ENCODE measurements around the gene RAC3. TPM values are rescaled to one million over a fixed set of nuclear protein-coding genes. Genes with fewer than 3 reads are reported as not detected.

The RAC3 gene
- total RNA-seq, 6 experiments from 2014 or later: 4.3 to 8.5 (median 5.6) TPM

DNA sequence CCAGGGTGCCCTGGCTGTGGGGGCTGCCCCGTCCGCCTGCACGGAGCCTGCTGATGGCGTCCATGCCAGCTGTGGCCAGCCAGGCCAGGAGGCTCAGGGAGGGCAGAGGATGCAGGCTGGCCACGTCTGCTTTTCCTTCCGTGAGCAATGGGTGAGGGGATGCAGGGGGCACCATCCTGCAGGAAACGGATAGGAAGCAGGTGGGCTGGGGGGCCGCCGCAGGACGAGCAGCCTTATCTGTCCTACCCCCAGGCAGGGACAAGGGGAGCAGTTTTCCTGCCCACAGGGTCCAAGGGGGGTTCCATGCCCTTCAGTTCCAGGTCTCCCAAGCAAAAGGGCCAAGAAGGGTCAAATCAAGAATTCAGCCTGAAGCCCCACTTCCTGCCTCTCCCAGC, 27.4 kb downstream of the RAC3 start:
- Mint-ChIP-seq H3K4me3 (no peak overlapping the region), H3K27ac (no peak overlapping the region), H3K36me3 (ENCODE audit: low read depth) (peaks cover 4% of the 10 kb centered on the region; the same call in 1 of the 2 replicates), H3K4me1 (ENCODE audit: low read depth) (no peaks in the 10 kb centered on the region), H3K27me3 (ENCODE audit: insufficient read depth) (peaks cover 5% of the 10 kb centered on the region; the same call in 1 of the 2 replicates), H3K9me3 (no peaks in the 10 kb centered on the region)
- no peak for DNase-seq
- TF ChIP-seq CTCF (IDR thresholded peaks at IDR 0.05): no peak

GRCh38 chr17:82059272-82060000, 28.0 kb downstream of the RAC3 start:
- no peak for TF ChIP-seq CTCF (IDR thresholded peaks at IDR 0.05)
- H3K36me3 Mint-ChIP-seq (ENCODE audit: low read depth): peaks cover 4% of the 10 kb centered on the region; the same call in 1 of the 2 replicates
- H3K4me3 Mint-ChIP-seq: no peak overlapping the region
- no peaks in the 10 kb centered on the region for H3K9me3 Mint-ChIP-seq
- no peaks in the 10 kb centered on the region for H3K4me1 Mint-ChIP-seq (ENCODE audit: low read depth)
- no peak for DNase-seq
- H3K27me3 Mint-ChIP-seq (ENCODE audit: insufficient read depth): peaks cover 5% of the 10 kb centered on the region; the same call in 1 of the 2 replicates
- no peak overlapping the region for H3K27ac Mint-ChIP-seq

DNA sequence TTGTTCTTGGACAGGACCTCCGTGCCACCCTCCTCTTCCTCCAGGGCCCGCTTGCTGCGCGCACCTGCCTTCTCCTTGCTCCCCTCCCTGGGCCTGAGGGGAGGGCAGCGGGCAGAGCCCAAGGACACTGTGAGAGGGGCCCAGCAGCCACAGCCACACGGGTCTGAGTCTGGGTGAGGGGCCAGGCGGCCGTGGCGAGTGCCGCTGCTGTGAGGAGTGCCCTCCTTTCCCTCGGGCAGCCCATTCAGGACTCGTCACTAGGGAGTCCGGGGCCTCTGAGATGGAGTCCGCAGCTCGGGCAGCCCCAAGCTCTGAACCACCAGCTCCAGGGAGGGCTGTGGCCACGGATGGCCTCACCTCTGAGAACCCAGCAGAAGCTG, 28.5 kb downstream of the RAC3 start:
- no peak overlapping the region for H3K27ac Mint-ChIP-seq
- H3K36me3 Mint-ChIP-seq (ENCODE audit: low read depth): peaks cover 4% of the 10 kb centered on the region; the same call in 1 of the 2 replicates
- H3K27me3 Mint-ChIP-seq (ENCODE audit: insufficient read depth): peaks cover 5% of the 10 kb centered on the region; the same call in 1 of the 2 replicates
- H3K4me3 Mint-ChIP-seq: no peak overlapping the region
- no peaks in the 10 kb centered on the region for H3K9me3 Mint-ChIP-seq
- H3K4me1 Mint-ChIP-seq (ENCODE audit: low read depth): no peaks in the 10 kb centered on the region
- no peak for TF ChIP-seq CTCF (IDR thresholded peaks at IDR 0.05)
- no peak for DNase-seq

DNA sequence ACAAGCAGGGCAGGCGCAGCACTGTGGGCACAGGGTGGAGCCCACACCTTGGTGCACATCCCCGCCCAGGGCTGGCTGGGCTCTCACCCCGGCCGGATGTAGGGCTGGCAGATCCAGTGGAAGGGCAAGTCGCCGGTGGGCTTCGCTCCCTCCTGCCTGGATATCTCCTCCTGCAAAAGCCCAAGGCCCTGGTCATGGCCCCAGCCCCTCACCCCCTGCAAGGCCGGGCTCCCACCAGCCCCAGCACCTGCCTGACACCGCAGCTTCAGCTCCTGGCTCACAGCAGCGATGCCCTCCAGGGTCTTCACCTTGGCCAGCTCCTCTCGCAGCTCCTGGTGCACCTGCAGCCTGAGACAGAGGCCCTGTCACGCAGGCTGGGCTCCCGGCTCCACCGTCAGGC, 29.1 kb downstream of the RAC3 start:
- H3K27ac Mint-ChIP-seq: no peak overlapping the region
- H3K36me3 Mint-ChIP-seq (ENCODE audit: low read depth): peaks cover 4% of the 10 kb centered on the region; the same call in 1 of the 2 replicates
- no peak for DNase-seq
- H3K27me3 Mint-ChIP-seq (ENCODE audit: insufficient read depth): peaks cover 5% of the 10 kb centered on the region; the same call in 1 of the 2 replicates
- no peaks in the 10 kb centered on the region for H3K4me1 Mint-ChIP-seq (ENCODE audit: low read depth)
- H3K4me3 Mint-ChIP-seq: no peak overlapping the region
- H3K9me3 Mint-ChIP-seq: no peaks in the 10 kb centered on the region
- TF ChIP-seq CTCF (IDR thresholded peaks at IDR 0.05): no peak

DNA sequence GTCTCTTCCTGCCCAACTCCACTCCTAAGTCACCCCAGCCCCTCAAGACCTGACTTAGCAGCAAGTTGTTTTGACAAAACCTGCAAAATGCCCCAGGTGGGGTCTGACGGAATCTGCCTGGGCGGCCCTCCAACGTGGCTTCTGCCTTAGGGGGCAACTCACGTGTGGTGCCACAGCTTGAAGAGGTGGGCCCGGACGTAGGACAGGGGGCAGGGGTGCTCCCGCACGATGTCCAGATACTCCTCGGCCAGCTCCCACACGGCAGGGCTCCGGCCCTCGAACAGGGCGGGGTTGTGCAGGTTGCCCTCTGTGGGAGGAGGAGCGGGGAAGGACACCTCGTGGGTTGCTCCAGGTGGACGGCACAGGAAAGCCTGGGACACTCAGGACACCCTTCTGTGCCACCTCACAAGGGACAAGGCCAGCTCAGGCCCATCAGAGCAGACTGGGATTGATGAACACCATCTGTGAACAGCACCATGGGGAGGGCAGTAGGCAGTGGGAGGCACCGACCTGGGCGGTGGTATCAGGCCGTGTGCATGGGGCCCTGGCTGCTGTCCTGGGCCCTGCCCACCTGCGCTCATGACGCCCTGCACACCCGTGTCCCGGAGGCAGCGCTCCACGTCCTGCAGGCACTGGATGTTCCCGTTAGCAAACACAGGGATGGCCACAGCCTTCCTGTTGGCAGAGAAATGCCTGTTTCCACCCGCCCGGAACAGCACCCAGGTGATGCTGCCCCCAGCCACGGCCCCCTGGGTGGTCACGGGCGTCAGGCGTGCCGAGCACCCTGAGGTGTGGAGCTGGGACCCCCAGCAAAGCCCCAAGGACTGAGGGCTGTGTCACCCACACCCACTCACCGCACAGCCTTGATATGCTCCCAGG, 29.8 kb downstream of the RAC3 start:
- peaks cover 8% of the 10 kb centered on the region; the same call in 1 of the 2 replicates for H3K27me3 Mint-ChIP-seq (ENCODE audit: insufficient read depth)
- peaks cover 4% of the 10 kb centered on the region; the same call in 1 of the 2 replicates for H3K36me3 Mint-ChIP-seq (ENCODE audit: low read depth)
- H3K4me3 Mint-ChIP-seq: no peak overlapping the region
- no peak for TF ChIP-seq CTCF (IDR thresholded peaks at IDR 0.05)
- no peaks in the 10 kb centered on the region for H3K9me3 Mint-ChIP-seq
- DNase-seq: no peak
- H3K4me1 Mint-ChIP-seq (ENCODE audit: low read depth): no peaks in the 10 kb centered on the region
- no peak overlapping the region for H3K27ac Mint-ChIP-seq
